ENCODE results near the gene CEND1.

CEND1 gene

DNA sequence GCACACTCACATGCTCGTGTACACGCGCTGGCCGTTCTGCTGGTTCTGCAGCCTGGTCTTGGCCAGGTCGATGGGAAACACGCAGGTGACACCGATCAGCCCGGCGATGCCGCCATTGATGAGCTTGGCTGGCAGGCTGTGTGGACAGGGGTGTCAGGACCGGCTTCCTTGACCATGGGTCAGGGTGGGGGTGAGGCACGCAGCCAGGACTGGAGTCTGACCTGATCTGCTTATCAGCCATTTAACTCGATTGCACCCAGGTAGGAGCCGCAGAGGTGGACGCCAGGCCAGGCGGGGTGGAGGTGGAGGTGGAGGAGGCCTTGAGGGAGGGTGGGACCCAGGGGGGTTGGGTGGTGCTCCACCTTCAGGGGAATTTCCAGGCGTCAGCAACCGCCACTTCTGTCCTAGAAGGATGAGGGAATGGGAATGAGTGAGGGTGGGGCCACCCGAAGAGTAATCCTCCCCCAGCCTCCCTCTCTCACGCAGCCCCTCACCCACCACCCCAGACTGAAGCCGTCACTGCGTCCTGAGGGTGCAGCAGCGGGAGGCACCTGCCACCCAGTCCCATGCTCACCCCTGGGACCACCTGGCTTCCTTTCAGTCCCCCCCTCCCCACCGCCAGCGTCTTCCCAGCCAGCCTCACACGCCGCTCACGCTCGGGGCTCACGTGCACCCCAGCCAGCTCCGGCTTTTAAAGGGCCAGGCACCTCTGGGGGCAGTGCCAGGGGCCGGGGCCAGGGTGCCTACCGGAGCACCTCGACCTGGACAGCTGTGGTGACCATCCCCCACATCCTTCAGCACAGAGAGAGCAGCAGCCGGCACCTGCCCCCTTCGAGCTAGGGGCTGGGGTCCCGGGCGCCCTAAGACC is 5.1 kb upstream of the CEND1 start:
- DNase-seq (ENCODE audit: low read depth), result no peak

DNA sequence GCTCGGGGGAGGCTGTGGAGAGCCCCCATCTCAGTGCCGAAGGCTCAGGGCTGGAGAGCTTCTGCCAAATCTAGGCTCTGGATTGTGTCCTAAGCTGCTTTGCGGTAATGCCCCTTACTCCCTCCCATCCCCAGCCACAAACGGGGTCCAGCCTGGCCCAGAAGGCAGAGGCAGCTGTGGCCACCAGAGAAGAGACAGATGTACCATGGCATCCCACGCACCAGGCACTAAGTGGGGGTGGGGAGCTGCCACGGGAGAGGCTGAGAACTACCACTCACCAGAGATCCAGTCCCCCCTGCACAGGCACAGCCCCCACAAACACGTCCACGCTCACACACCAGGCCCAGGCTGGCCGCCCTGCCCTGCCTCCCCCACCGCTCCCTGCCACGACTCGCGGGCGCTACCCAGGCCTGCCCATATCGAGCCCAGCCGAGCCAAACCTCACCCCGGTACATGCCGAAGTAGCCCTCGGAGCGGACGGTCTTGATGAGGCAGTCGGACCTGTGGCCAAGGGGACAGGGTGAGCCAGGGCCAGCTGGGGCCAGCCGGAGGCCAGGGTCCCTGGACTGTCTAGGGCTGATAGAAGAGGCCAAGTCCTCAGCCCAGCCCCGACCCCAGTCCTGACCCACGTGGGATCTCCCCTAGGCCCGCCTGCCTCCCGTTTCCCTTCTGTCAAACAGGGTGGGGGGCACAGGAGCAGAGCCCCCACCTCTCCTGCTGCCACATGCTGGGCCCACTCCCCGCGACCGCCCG is 4.3 kb upstream of the CEND1 start:
- no peak for DNase-seq (ENCODE audit: low read depth)

DNA sequence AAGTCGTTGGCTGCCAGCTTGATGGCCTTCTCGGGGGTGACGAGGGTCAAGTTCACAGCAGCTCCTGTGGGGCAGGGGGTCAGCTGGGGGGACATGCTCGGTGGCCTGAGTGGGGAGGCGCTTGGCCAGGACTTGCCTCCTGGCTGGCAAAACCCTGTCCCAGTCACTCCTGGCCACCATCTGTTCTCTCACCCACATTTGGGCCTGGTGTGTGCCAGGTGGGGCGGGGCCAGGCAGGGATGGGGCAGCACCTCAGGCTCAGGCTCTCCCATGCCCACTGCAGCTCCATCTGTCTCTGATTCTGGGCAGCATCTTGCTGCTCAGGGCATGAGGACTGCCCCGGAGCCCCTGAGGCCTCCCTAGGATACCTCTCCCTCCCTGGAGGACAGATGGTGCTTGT is 3.7 kb upstream of the CEND1 start:
- no peak for DNase-seq (ENCODE audit: low read depth)

DNA sequence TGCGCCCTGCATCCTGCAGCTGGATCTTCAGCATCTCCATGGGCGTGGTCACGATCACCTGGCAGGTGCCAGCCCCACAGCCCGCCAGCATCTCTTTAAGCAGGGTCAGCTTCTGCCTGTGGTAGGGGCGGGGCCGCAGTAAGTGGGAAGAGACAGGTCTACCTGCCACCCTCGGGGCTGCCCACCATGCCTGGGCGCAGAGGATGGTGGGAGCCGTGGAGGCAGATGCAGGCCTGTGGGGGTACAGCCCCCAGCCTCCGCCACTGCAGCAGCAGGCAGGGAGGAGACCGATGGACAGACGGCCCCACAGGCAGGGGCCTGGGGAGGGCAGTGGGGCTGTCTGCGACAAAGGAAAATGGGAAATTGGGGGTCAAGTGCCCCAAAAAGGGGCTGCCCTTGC is 3.0 kb upstream of the CEND1 start:
- no peak for DNase-seq (ENCODE audit: low read depth)

DNA sequence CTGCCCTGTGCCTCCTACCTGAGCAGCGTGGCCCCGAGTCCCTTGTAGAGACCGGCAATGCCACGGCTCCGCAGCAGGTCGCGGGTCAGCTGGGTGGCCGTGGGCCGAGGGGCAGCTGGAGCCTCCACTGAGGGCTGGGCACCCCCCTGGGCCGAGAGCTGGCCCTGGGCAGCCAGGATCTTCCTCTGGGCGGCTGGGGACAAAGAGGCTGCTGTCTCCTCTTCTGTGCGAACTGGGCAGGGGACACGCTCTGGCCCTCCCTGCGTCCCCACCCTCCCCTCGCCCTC is 2.6 kb upstream of the CEND1 start:
- DNase-seq (ENCODE audit: low read depth), result no peak

DNA sequence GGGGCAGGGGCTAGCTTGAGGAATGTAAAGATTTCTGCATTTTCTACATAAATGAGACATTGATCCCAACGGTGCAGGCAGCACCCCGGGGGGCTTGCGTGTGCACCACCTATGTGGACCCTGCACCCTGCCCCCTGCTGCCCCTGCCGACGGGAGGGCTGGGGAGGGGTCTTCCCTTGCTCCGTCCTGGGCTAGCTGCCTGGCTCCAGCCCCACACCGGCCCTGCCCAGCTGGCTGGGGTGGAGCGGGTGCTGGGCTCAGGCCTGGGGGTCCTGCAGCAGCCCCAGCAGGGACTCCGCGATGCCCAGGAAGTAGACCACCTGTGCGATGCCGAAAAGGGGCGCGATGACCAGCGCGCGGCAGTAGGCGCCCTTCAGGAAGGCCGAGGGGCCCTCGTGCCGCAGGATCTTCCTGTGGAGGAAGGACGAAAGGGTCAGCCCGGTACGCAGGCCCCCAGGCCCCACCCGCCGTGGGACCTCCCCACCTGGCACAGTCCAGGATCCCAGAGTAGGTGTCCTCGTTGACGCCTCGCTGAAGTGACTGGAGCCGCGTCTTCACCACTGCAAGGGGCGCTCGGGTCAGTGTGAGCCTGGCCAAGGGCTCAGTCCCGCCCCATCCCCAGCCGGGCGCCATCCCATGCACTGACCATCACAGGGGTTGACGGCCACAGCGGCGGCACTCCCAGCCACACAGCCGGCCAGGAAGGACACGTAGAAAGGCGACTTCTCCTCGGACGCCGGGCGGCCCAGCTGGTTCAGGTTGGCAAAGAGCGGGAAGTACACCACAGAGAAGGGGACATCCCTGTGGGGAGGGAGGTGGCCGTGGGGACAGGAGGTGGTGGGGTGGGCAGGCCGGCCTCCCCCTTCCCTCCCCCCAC is 2.0 kb upstream of the CEND1 start:
- no peak for DNase-seq (ENCODE audit: low read depth)

DNA sequence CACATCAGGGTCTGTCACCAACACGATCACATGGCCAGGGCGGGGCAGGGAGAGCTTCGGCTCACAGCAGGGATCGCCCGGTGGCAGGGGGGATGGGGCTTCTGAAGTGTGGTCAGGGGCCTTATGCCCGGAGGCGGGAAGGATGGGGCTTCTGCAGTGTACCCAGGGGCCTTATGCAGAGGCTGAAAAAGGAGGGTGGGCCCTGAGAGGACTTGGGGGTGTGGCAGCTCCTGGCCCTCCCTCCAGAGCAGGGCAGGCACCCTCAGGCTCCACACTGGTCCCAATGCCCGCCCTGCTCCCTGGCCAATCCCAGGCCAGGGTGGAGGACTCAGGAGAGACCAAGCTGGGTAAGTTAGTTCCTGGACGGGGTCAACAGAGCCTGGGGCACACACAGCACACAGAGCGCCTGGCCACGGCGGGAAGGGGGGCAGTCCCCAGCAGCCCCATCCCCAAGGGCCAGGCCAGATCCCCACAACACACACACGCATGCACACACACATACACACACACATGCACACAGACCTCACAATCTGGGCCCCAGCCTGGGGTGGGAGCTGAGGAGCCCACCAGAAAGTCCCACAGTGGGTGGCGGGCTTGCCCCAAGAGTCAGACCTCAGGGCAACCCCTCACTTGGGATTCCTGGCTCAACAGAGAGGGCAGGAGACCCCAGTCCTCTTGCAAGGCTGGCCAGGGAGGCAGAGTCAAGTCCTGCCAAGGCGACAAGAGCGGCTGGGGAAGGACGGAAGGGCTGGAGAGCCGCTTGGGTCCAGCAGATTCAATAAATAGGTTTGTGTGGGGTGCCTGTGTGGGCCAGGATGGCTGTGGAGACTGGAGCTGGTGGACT is 1.1 kb upstream of the CEND1 start:
- DNase-seq (ENCODE audit: low read depth), result no peak

DNA sequence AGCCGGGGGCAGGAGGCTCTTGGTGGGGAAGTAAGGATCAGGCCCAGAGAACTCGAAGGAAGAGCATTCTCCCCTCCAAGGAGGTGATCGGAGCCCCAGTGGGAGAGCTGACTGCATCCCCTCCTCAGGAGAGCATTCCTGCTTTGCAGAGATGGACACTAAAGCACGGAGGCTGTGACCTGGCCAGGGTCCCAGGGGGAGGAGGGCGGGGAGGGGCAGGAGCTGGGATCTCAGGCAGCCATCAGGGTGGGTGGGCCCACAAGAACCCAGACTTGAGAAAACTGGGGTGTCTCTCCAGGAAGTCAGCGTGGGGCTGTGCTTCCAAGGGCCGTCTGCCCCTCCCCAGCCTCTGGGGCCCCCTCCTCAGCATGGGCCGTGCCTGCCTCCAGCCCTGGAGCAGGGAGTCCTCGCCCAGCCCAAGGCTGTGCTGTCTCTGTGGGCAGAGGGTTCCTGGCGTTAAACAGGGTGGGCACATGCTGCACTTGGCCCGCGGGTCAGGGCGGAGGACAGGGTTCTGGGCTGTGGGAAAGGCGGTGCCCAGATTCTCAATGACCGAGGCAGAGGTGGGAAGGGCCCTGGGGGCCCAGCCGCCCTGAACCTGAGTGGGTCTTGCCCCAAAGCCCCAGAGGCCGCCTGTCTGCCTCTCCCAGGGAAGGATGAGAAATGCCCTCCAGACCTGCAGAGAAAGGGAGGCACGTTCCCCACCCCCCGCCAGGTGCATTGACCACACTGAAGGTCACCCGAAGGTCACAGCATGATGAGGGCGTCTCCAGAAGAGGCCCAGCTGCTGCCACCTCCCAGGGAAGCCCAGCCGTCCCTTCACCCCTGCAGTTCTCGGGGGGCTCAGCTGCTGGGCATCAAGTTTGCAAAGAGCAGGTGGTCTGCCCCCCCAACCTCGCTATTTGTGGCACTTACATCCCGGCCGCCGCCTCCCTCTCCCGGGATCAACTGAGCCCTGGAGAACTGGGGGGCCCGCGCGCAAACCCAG is 643 bp downstream of the CEND1 start:
- no peak for DNase-seq (ENCODE audit: low read depth)

DNA sequence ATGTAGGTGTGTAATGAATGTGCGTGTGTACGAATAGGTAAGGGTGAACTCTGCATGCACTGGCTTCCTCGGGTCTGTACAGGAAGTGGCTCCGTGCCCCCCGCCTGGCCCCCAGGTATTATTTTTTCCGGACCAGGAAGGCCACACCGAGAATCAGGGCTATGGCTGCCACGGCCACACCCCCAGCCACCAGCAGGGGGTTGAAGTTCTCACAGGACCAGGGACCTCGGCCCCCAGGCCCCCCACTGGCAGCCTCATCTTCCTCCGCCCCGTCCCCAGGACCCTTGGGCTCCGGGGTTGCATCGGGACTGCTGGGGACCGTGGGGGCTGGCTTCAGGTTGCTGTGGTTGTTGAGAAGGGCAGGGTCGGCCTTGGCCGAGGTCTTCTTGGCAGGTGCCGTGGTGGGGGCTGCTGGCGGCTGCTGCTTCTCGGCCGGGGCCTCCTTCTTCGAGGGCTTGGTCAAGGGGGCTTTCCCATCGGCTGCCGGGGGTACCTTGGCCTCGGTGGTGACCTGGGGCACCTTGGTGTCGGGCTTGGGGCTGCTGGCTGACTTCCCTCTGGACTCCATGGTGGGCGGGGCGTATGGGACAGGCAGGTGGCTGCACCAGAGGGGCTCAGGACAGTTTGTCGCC is 1.8 kb downstream of the CEND1 start:
- no peak for DNase-seq (ENCODE audit: low read depth)

DNA sequence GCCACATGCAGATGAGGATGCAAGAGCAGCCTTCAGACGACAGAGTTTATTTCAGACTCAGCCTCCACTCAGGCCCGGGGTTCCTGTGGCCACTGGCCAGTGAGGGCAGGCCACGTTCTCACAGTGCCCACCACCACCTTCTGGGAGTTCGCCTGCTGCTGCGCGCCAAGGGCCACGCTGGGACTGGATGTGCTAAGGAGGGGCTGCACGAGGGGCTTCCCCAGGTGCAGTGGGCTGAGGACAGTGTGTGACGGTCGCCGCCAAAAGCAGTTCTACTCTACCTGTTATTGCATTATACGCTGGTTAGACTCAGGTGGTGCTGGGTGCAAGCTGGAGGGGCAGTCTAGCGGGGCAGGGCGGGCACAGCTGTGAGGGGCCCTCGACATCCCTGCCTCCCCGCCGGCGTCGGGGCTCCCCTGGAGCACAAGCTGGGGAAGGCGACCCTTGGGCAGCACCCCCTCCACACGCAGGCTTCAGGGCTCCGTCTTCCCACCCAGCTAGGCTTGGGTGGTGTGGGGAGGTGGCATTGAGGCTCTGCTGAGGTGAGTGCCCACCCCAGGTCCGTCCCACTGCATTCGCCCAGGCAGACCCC is 2.7 kb downstream of the CEND1 start:
- no peak for DNase-seq (ENCODE audit: low read depth)

DNA sequence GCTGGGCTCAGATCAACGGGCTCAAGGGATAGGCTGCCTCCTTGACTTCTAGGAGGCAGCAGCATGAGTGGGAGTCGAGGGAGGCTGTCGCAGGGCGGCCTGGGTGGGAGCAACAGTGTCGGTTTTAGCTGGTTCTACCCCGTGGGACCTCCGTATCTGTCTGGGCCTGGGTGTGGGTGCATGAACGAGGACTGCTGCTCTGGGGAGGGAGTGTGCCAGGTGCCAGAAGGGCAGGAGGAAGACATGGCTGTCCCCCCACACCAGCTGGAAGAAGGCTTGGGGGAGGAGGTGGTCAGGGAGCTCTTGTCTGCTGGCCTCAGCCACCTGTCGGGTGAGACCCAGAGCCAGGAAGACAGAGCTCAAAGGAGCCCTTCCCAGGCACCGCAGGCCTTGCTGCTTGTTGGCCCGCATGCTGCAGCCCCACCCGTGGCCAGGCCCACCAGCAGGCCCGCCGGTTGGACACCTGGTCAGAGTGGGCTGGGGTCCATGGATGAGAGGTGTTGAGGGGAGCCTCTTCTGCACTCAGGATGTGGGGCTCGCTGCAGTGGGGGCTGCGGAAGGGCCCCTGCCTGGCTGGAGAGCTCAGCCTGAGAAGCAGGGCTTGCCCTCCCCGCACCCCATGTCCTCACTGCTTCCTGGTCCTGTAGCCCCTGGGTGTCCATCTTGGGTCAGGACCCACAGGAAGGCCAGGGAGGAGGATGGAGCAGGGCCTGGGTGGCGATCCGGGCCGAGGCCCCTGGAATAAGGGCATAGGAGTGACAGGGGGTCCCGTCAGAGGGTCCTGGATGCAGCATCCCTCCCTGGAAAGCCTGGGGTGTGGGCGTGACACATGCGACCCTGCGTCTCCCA is 3.4 kb downstream of the CEND1 start:
- no peak for DNase-seq (ENCODE audit: low read depth)

DNA sequence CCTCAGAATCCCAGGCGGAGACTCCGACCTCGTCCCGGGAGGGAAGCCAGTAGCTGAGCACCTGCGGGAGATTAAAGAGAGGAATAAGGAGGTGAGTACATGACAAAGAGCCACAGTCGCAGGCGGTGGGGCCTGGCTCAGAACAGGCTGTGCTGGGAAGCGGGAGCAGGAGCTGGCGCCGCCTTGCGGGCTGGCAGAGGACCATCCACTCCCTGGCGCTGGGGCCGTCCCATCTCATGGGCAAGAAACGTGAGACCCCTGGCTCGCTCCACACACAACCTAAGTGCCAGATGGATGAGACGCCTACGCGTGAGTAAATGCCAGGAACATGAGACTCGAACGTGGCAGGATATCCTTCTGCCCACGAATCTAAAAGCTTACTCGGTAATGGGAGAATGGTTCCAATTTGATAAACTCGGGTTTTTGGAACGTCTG is 6.3 kb downstream of the CEND1 start:
- no peak for DNase-seq (ENCODE audit: low read depth)

DNA sequence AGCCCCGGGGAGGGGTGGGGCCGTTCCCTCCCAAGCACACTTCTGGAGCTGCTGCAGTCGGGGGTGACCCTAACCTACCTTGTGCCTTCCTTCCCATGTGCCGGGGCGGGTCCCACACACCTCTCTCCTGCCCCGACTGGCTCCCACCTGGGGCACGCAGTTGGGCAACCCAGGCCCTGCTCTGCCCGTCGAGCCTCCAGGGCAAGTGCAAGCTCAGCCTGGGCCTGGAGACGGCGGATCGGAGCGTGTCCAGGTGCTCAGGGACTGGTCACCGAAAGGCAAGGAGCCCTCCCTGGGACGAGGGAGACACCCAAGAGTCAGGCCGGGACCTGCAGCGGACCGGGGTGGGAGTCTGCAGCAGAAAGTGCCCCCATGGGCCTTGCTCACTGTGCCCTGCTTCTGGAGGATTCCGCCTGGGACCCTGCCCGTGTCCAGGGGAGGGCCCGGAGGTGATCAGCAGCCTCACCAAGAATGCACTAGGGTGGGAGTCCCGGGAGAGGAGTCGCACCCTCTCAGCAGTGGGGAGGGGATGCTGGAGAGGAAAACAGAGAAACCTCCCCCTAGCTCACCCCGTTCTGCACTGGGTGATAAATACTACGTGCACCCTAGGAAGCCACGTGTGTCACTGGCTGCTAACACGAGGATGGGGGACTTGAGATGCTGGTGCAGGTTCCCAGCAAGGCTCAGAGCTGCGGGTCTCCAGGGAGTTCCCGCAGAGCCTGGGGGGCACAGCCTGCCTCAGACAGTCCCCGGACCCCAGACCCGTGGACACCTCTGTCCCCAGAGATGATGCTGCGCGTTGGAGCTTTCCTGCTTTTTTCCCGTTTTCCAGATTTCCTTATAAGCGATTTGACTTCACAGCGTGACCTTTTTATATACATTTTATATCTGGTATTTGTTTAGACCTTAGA is 7.4 kb downstream of the CEND1 start:
- DNase-seq (ENCODE audit: low read depth), result no peak

DNA sequence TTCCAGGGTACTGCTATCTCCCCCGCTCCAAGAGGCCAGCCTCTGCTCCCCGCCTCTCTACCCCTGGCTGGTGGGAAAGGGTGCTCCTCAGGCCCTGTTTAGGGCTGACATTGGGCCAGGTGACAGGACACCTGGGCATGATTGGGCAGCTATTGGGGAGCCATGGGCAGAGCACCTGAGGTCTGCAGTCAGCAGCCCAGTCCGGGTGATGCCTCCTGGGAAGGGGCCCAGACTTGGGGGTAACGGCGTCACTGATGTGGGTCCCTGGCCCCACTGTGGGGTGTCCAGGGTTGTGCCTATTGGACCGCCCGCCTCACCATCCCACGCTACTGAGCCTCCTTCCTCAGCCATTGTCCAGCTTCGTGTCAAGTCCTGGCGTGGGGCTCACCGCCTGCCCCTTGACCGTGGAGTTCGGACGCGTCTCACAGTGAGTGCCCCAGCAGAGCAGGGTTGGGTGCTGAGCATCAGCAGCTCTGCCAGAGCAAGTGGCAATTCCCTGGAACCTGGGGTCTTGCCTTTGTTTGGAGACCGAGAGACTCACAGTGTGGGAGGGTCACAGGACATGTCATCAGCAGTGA is 9.8 kb downstream of the CEND1 start:
- DNase-seq (ENCODE audit: low read depth), result no peak

DNA sequence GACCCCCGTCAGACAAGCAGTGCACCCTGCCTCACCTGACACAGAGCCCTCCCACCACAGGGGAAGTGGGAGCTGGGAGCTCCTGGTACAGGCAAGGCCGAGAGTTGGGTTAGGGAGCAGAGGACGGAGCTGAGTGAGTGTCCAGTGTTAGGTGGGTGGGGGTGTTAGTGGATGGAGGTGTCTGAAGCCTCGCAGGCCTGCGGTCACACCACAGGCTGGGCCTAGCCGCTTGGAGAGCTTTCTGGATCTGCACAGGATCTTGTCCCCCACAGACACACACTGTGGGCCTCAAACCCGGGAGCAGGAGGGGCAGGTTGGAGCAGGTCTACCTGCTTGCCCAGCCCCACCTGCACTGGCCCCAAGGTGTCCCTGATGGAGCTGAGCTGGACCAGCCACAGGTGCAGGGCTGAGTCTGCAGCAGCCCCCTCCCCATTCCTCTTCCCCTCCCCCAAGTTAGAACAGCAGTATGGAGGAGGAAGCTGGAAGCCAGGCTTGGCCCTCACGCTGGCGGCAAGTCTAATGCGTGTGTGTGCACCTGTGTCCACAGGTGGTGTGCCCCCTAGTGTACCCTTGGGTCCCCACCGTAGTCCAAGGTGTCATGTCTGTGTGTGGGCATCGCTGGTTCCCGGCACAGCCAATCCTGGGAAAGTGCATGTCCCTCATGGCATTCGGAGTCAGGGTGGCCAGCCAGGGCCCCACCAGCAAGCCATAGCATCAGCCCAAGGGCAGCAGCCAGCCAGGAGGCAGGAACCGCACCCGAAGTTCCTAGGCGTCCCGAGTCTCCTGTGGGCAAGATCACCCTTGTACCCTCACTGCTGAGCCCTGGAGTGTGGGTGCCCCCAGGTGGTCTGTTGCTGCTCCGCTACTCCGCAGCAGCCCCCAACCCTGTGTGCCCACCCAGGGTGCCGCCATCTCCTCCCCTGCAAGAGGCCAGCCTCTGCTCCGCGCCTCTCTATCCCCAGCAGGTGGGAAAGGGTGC is 10.6 kb downstream of the CEND1 start:
- no peak for DNase-seq (ENCODE audit: low read depth)
